ENCODE measurements around the gene OR6B1. TPM values are rescaled to one million over a fixed set of nuclear protein-coding genes. Genes with fewer than 3 reads are reported as not detected.
"Not testable (repeated sequence)": the region's sequence is repeated elsewhere in the genome, so short reads cannot be mapped to it uniquely, and the experiment has no call there.

The OR6B1 gene
- total RNA-seq, 2 donors from 2014 or later: not detected

DNA sequence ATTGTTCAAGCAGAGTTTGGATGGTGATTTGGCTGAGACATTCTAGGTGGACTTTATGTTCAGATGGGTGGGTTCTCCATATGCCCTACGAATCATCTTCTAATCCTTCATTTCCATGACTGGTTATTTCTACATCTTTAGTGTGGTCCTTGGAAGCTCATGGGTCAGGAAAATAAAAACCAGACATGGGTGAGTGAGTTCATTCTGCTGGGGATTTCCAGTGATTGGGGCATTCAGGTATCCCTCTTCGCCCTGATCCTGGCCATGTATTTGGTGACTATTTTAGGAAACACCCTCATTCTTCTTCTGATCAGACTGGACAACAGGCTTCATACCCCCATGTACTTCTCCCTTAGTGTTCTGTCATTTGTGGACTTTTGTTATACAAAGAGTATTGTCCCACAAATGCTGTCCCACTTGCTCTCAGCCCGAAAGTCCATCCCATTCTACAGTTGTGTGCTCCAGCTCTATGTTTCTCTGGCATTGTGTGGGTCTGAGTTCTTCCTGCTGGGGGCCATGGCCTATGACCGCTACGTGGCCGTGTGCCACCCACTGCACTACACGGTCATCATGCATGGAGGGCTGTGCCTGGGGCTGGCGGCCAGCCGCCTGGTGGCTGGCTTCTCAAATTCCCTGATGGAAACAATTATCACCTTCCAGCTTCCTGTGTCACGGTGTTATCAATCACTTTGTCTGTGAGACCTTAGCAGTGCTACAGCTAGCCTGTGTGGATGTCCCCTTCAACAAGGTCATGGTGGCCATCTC is 19.2 kb upstream of the OR6B1 start:
- Mint-ChIP-seq H3K4me1 (ENCODE audit: low read depth in 2 of 2) (no peaks in the 10 kb centered on the region), H3K36me3 (no peaks in the 10 kb centered on the region), H3K27me3 (peaks cover 0 to 28% of the 10 kb centered on the region in 2 donors), H3K9me3 (peaks cover 3% of the 10 kb centered on the region), H3K27ac (no peak overlapping the region), H3K4me3 (no peak overlapping the region)
- peak in 1 of 2 donors; percentile 43 for ATAC-seq
- DNase-seq (ENCODE audit: low spot score): no peak

DNA sequence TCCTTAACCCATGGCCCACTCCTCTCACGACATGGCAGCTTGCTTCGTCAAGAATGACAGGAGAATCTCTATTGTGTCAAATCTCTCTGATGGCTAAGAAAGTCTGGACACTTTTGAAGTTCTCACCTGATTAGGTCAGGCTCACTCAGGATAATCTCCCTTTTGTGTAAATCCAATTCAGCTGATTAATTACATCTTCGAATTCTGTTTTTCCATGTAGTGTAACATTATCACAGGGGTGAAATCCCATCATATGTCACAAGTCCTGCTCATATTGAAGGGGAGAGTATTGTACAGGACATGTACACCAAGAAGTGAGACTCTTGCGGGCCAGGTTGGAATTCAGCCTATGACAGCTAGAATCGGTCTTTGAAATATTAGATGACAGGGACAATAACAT is 16.2 kb upstream of the OR6B1 start:
- Mint-ChIP-seq H3K36me3 (no peaks in the 10 kb centered on the region), H3K9me3 (peaks cover 3% of the 10 kb centered on the region), H3K4me3 (no peak overlapping the region), H3K4me1 (ENCODE audit: low read depth in 2 of 2) (peaks cover 0 to 6% of the 10 kb centered on the region in 2 donors), H3K27ac (no peak overlapping the region), H3K27me3 (peaks cover 0 to 21% of the 10 kb centered on the region in 2 donors)
- DNase-seq (ENCODE audit: low spot score) (no peak), ATAC-seq (no peak)

DNA sequence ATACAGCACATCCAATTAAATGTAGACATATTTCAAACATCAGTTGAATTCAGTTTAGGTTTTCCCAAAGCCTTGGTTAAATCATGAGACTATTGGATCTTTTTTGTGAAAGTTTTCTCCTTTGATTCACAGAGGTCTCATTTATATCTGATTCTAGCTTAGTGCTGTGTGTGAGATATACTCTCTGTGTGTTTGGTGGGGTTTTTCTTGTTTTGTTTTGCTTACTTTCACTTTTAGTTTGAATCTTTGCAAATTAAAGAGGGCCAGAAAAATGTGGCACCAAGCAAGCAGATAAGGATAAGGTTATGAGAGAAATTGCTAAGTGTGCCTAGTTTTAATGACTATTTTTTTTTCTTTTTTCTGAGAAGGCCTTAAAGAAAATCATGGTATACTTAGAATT is 12.6 kb upstream of the OR6B1 start:
- H3K4me3 Mint-ChIP-seq: no peak overlapping the region
- no peak for ATAC-seq
- peaks cover 0 to 11% of the 10 kb centered on the region in 2 donors for H3K27me3 Mint-ChIP-seq
- DNase-seq (ENCODE audit: low spot score): no peak
- no peak overlapping the region for H3K27ac Mint-ChIP-seq
- peaks cover 0 to 6% of the 10 kb centered on the region in 2 donors for H3K4me1 Mint-ChIP-seq (ENCODE audit: low read depth in 2 of 2)
- H3K36me3 Mint-ChIP-seq: peaks cover 5% of the 10 kb centered on the region
- H3K9me3 Mint-ChIP-seq: peaks cover 4% of the 10 kb centered on the region

DNA sequence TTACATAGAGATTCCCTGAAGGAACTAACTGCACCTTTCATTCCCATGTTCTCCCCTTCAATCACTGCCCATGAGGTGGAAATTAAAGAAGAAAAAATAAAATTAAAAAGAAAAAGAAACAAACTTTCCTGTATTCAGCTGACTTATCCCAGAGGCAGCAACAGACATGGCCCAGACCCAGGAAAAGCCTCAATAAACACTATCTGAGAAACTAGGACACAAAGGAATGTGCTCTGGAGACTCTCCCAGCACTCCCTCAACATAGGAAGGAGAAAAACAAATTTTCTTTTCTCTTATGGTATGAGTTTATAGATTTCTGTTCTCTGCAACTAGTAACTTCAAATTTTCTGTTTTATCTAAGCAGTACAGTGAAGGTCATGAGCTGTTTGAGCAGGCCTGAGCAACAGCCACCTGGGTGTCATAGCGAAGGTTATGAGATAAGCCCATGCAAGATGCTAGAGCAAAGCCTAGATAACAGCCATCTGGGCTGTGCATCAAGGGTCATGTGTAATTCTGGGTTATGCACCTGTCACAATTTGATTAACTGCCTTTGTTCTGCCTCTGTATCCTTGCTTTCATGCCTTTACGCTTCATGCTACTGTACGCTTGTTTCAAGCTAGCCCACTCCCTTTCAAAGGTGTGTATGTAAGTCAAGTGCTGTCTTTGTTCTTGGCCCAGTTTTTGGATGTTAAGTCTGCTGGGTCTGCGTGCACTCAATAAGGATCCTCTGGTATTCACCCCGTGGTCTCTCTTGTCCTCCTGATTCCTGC is 11.0 kb upstream of the OR6B1 start:
- no peak overlapping the region for H3K4me3 Mint-ChIP-seq
- peaks cover 4% of the 10 kb centered on the region for H3K9me3 Mint-ChIP-seq
- ATAC-seq (no peak), DNase-seq (ENCODE audit: low spot score) (no peak)
- no peak overlapping the region for H3K27ac Mint-ChIP-seq
- H3K4me1 Mint-ChIP-seq (ENCODE audit: low read depth in 2 of 2): peaks cover 0 to 6% of the 10 kb centered on the region in 2 donors
- H3K36me3 Mint-ChIP-seq: peaks cover 5% of the 10 kb centered on the region
- H3K27me3 Mint-ChIP-seq: peaks cover 0 to 20% of the 10 kb centered on the region in 2 donors

DNA sequence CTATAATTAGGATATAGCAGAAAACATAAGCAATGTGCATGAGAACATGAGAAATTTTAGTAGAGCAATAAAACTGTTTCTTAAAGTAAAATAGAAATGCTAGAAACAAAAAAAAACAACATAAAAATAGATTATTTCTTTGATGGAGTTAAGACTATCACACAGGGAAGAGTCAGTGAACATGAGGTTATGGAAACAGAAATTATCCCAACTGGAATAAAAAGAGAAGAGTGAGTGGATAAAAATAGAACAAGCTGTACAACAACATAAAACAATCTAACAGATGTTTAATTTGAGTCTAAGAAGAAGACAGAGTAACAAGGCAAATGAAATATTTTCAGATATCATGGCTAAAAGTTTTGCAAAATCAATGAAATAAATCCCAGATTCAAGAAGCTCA is 7.5 kb upstream of the OR6B1 start:
- H3K27ac Mint-ChIP-seq: no peak overlapping the region
- peaks cover 5% of the 10 kb centered on the region for H3K36me3 Mint-ChIP-seq
- DNase-seq (ENCODE audit: low spot score): no peak
- H3K9me3 Mint-ChIP-seq: peaks cover 4% of the 10 kb centered on the region
- H3K4me3 Mint-ChIP-seq: no peak overlapping the region
- no peak for ATAC-seq
- H3K4me1 Mint-ChIP-seq (ENCODE audit: low read depth in 2 of 2): peaks cover 0 to 1% of the 10 kb centered on the region in 2 donors
- H3K27me3 Mint-ChIP-seq: peaks cover 4 to 27% of the 10 kb centered on the region in 2 donors

DNA sequence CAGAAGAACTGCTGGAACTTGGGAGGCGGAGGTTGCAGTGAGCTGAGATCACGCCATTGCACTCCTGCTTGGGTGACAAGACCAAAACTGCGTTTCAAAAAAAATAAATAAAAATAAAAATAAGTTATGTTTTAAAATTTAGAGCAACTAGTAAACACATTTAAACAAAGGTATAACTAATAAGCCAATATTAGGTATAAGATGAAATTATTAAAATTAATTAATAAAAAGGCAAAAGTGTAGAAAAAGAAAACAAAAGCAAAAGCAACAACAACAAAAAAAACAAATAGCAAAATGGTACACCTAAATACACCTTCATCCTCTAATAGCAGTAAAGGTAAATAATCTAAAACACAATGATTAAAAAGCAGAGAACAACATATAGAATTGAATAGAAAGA is 6.2 kb upstream of the OR6B1 start:
- peaks cover 5% of the 10 kb centered on the region for H3K36me3 Mint-ChIP-seq
- no peak overlapping the region for H3K27ac Mint-ChIP-seq
- H3K4me1 Mint-ChIP-seq (ENCODE audit: low read depth in 2 of 2): no peaks in the 10 kb centered on the region
- DNase-seq (ENCODE audit: low spot score) (no peak), ATAC-seq (no peak)
- H3K9me3 Mint-ChIP-seq: peaks cover 4% of the 10 kb centered on the region
- H3K4me3 Mint-ChIP-seq: no peak overlapping the region
- H3K27me3 Mint-ChIP-seq: peaks cover 4 to 27% of the 10 kb centered on the region in 2 donors

DNA sequence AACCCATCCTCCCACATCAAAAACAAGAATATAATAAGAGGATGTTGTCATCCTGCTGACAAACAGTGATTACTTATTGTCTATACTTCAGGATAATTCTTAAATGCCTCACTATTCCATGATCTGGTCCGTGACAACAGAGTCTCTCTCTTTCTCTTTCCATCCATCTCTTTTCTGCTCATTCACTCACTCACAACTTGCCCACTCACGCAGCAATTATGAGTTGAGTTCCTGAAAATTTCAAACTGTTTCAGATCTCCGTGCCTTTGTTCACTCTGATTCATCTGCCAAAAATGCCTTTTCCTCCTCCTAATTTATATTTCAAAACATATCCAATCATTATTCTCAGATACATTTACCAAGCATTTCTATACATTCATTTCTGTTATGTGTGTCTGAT is 1.4 kb downstream of the OR6B1 start:
- no peak overlapping the region for H3K27ac Mint-ChIP-seq
- H3K36me3 Mint-ChIP-seq: no peaks in the 10 kb centered on the region
- H3K4me3 Mint-ChIP-seq: no peak overlapping the region
- ATAC-seq: no peak
- DNase-seq (ENCODE audit: low spot score): no peak
- H3K9me3 Mint-ChIP-seq: peaks cover 3% of the 10 kb centered on the region
- H3K4me1 Mint-ChIP-seq (ENCODE audit: low read depth in 2 of 2): no peaks in the 10 kb centered on the region
- H3K27me3 Mint-ChIP-seq: peaks cover 10 to 27% of the 10 kb centered on the region in 2 donors

DNA sequence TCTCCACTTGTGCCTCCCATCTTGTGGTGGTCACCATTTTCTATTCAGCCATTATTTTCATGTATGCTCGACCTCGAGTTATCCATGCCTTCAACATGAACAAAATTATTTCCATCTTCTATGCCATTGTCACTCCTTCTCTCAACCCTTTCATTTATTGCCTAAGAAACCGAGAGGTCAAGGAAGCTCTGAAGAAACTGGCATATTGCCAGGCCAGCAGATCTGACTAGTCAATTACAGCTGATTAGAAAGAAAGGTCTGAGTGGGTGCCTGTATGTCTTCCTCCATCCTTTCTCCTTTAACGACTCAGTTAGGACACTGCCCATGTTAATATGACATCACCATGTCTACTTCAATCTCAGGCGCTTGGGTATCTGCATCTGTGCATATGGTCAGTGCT is 4.6 kb downstream of the OR6B1 start:
- ATAC-seq (no peak), DNase-seq (ENCODE audit: low spot score) (no peak)
- H3K4me1 Mint-ChIP-seq (ENCODE audit: low read depth in 2 of 2): no peaks in the 10 kb centered on the region
- no peak overlapping the region for H3K27ac Mint-ChIP-seq
- H3K9me3 Mint-ChIP-seq: peaks cover 9% of the 10 kb centered on the region
- no peak overlapping the region for H3K4me3 Mint-ChIP-seq
- H3K27me3 Mint-ChIP-seq: peaks cover 10 to 33% of the 10 kb centered on the region in 2 donors
- peaks cover 10% of the 10 kb centered on the region for H3K36me3 Mint-ChIP-seq

DNA sequence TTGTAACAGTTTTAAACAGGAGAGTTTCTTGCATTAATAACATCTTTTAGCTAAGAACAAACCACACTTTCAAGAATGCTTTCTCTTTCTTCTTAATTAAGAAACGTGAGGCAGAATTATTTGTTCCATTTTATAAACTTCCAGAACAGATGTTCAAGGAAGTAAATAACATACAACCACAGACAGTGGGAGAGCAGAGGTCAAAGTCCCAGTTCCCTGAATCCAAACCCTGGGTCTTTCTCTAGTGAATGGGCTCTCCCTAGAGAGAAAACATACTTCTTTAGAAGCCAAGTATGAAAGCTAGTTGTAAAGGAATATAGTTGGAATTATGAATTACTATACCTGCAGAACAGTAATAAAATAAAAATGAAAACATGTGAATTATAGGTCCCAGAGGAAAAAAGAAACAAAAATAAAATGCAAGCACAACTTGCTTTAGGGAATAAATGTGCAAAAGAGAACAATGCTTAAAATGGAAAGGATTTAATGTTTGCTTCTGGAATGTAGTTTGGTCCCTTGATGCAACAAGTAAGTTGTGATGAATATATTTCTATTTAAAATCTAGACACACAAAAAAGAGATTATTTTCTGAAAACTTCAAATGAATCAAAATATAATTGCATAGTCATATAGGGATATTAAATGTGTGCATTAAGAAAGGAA is 6.0 kb downstream of the OR6B1 start:
- DNase-seq (ENCODE audit: low spot score) (no peak), ATAC-seq (no peak)
- H3K36me3 Mint-ChIP-seq: peaks cover 14% of the 10 kb centered on the region
- no peaks in the 10 kb centered on the region for H3K4me1 Mint-ChIP-seq (ENCODE audit: low read depth in 2 of 2)
- H3K27ac Mint-ChIP-seq: no peak overlapping the region
- peaks cover 9% of the 10 kb centered on the region for H3K9me3 Mint-ChIP-seq
- no peak overlapping the region for H3K4me3 Mint-ChIP-seq
- peaks cover 6 to 33% of the 10 kb centered on the region in 2 donors for H3K27me3 Mint-ChIP-seq

DNA sequence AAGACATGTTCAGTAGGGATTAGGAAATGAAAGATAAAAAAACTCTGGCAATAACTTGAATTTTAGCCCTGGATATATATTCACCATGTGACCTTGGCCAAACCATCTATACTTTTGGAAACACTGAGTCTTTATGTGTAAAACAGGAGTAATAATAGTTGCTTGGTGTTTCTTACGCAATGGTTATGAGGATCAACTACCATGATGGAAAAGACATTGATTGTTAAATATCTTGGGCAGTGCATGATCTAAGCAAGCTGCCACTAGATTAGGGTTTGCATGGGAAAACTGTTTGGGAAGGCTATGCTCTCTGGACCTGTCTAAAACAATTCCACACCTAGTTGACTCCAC is 6.5 kb downstream of the OR6B1 start:
- peaks cover 14% of the 10 kb centered on the region for H3K36me3 Mint-ChIP-seq
- peaks cover 9% of the 10 kb centered on the region for H3K9me3 Mint-ChIP-seq
- peaks cover 6 to 29% of the 10 kb centered on the region in 2 donors for H3K27me3 Mint-ChIP-seq
- DNase-seq (ENCODE audit: low spot score) (no peak), ATAC-seq (no peak)
- no peak overlapping the region for H3K4me3 Mint-ChIP-seq
- H3K4me1 Mint-ChIP-seq (ENCODE audit: low read depth in 2 of 2): no peaks in the 10 kb centered on the region
- H3K27ac Mint-ChIP-seq: no peak overlapping the region

DNA sequence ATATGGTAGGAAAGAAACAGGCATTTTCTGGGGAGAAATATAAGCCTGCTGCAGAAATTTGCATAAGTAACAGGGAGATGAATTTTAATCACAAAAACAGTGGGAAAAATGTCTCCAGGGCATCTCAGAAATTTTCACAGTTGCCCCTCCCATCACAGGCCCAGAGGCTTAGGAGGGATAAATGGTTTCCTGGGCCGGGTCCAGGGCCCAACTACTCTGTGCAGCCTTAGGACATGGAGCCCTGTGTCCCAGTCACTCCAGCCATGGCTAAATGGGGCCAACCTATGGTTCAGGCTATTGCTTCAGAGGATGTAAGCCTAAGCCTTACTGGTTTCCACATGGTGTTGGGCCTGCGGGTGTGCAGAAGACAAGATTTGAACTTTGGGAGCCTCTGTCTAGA is 9.2 kb downstream of the OR6B1 start:
- DNase-seq (ENCODE audit: low spot score) (no peak), ATAC-seq (no peak)
- Mint-ChIP-seq H3K4me3 (no peak overlapping the region), H3K27ac (no peak overlapping the region), H3K36me3 (peaks cover 14% of the 10 kb centered on the region), H3K27me3 (peaks cover 5 to 13% of the 10 kb centered on the region in 2 donors), H3K9me3 (peaks cover 9% of the 10 kb centered on the region), H3K4me1 (ENCODE audit: low read depth in 2 of 2) (no peaks in the 10 kb centered on the region)

DNA sequence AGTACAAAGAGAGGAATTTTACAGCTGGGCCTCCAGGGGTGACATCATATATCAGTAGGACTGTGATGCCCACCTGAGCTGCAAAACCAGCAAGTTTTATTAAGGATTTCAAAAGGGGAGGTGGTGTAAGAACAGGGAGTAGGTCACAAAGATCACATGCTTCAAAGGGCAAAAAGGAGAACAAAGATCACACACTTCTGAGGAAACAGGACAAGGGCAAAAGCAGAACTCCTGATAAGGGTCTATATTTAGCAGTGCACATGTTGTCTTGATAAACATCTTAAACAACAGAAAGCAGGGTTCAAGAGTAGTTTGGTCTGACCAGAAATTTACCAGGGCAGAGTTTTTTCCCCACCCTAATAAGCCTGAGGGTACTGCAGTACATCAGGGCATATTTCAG is 9.9 kb downstream of the OR6B1 start:
- Mint-ChIP-seq H3K27me3 (peaks cover 2 to 14% of the 10 kb centered on the region in 2 donors), H3K36me3 (peaks cover 14% of the 10 kb centered on the region)
- not testable (repeated sequence) for ATAC-seq; H3K27ac Mint-ChIP-seq; H3K9me3 Mint-ChIP-seq; H3K4me1 Mint-ChIP-seq (ENCODE audit: low read depth in 2 of 2); DNase-seq (ENCODE audit: low spot score); H3K4me3 Mint-ChIP-seq

DNA sequence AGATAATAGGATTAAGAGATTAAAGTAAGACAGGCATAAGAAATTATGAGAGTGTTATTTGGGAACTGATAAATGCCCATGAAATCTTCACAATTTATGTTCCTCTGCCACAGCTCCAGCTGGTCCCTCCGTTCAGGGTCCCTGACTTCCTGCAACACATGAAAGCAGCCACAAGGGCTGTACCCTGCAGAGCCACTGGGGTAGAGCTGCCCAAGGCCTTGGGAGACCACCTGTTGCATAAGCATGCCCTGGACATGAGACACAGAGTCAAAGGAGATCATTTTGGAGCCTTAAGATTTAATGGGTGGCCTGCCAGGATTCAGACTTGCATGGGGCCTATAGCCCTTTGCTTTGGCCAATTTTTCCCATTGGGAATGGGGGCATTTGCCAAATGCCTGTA is 10.7 kb downstream of the OR6B1 start:
- H3K4me1 Mint-ChIP-seq (ENCODE audit: low read depth in 2 of 2); H3K9me3 Mint-ChIP-seq; DNase-seq (ENCODE audit: low spot score); H3K27ac Mint-ChIP-seq; ATAC-seq; H3K4me3 Mint-ChIP-seq: not testable (repeated sequence)
- Mint-ChIP-seq H3K27me3 (peaks cover 0 to 16% of the 10 kb centered on the region in 2 donors), H3K36me3 (peaks cover 14% of the 10 kb centered on the region)

Data from natural killer cell treated with Interleukin-12 subunit alpha and Interleukin-12 subunit beta and Interleukin-15 and Interleukin-18, amount 100 ng/mL, for 72 hours (primary cell).